Measurements from ENCODE around the gene GUSB.
"Not testable (repeated sequence)": the region's sequence is repeated elsewhere in the genome, so short reads cannot be mapped to it uniquely, and the experiment has no call there.

The GUSB gene

GRCh38 chr7:65962033-65962432, 20.0 kb downstream of the GUSB start:
- Histone ChIP-seq H3K27me3 (ENCODE audit: control insufficient read depth in 5 of 5, insufficient read depth in 4 of 5, low read length in 5 of 5) (no peaks in the 10 kb centered on the region), H3K4me3 (ENCODE audit: low read depth in 1 of 5, low read length in 5 of 5) (no peak overlapping the region), H3K36me3 (ENCODE audit: control insufficient read depth in 5 of 5, insufficient read depth in 5 of 5, low read length in 5 of 5) (peaks cover 20 to 92% (median 62%) of the 10 kb centered on the region in 5 donors), H3K4me1 (ENCODE audit: control insufficient read depth in 5 of 5, insufficient read depth in 5 of 5, low read length in 5 of 5) (peaks cover 0 to 3% (median 0%) of the 10 kb centered on the region in 5 donors), H3K9me3 (ENCODE audit: control insufficient read depth in 5 of 5, low read length in 5 of 5) (no peaks in the 10 kb centered on the region), H3K27ac (ENCODE audit: low read depth, low read length) (no peak overlapping the region), H3K9ac (ENCODE audit: low read length in 5 of 5) (no peak overlapping the region)

- Histone ChIP-seq H3K4me1 (ENCODE audit: control insufficient read depth in 5 of 5, insufficient read depth in 5 of 5, low read length in 5 of 5) (peaks cover 0 to 10% (median 0%) of the 10 kb centered on the region in 5 donors), H3K36me3 (ENCODE audit: control insufficient read depth in 5 of 5, insufficient read depth in 5 of 5, low read length in 5 of 5) (peaks cover 32 to 90% (median 66%) of the 10 kb centered on the region in 5 donors), H3K27ac (ENCODE audit: low read depth, low read length) (no peak overlapping the region), H3K9ac (ENCODE audit: low read length in 5 of 5) (no peak overlapping the region), H3K9me3 (ENCODE audit: control insufficient read depth in 5 of 5, low read length in 5 of 5) (no peaks in the 10 kb centered on the region), H3K27me3 (ENCODE audit: control insufficient read depth in 5 of 5, insufficient read depth in 4 of 5, low read length in 5 of 5) (no peaks in the 10 kb centered on the region), H3K4me3 (ENCODE audit: low read depth in 1 of 5, low read length in 5 of 5) (no peak overlapping the region)
These were observed 21.5 kb downstream of the GUSB start for GRCh38 chr7:65960351-65961074.

GRCh38 chr7:65955718-65956117, 26.3 kb downstream of the GUSB start:
- Histone ChIP-seq H3K9ac (ENCODE audit: low read length in 5 of 5) (no peak overlapping the region), H3K4me1 (ENCODE audit: control insufficient read depth in 5 of 5, insufficient read depth in 5 of 5, low read length in 5 of 5) (peaks cover 0 to 19% (median 0%) of the 10 kb centered on the region in 5 donors)

DNA sequence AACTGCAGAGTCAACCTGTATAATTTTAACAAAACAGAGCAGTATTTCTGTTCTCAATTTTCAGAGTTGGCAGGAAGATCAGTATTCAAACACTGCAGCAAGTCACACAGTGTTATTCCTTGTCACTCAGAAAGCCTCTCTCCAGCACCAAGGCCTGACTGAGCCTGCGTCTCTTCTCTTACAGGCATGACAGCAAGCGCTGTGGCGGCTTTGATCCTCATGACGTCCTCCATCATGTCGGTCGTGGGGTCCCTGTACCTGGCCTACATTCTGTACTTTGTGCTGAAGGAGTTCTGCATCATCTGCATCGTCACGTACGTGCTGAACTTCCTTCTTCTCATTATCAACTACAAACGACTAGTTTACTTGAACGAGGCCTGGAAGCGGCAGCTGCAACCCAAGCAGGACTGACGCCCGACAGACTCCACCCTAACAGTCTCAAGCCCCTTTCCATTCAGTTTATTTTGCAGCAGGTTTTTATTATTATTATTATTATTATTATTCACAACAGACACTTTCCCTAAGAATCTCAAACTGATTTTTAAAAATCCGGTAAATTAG, 28.0 kb downstream of the GUSB start:
- H3K27ac ChIP-seq (ENCODE audit: low read depth, low read length): no peak overlapping the region
- no peaks in the 10 kb centered on the region for H3K9me3 ChIP-seq (ENCODE audit: control insufficient read depth in 5 of 5, low read length in 5 of 5)
- H3K4me1 ChIP-seq (ENCODE audit: control insufficient read depth in 5 of 5, insufficient read depth in 5 of 5, low read length in 5 of 5): peaks cover 0 to 16% (median 0%) of the 10 kb centered on the region in 5 donors
- no peak overlapping the region for H3K9ac ChIP-seq (ENCODE audit: low read length in 5 of 5)
- H3K4me3 ChIP-seq (ENCODE audit: low read depth in 1 of 5, low read length in 5 of 5): no peak overlapping the region
- no peaks in the 10 kb centered on the region for H3K27me3 ChIP-seq (ENCODE audit: control insufficient read depth in 5 of 5, insufficient read depth in 4 of 5, low read length in 5 of 5)
- peaks cover 27 to 44% (median 43%) of the 10 kb centered on the region in 5 donors for H3K36me3 ChIP-seq (ENCODE audit: control insufficient read depth in 5 of 5, insufficient read depth in 5 of 5, low read length in 5 of 5)

More at GRCh38 chr7:65955718-65956117, 26.3 kb downstream of the GUSB start:
- Histone ChIP-seq H3K9me3 (ENCODE audit: control insufficient read depth in 5 of 5, low read length in 5 of 5) (no peaks in the 10 kb centered on the region), H3K27me3 (ENCODE audit: control insufficient read depth in 5 of 5, insufficient read depth in 4 of 5, low read length in 5 of 5) (no peaks in the 10 kb centered on the region), H3K4me3 (ENCODE audit: low read depth in 1 of 5, low read length in 5 of 5) (no peak overlapping the region), H3K36me3 (ENCODE audit: control insufficient read depth in 5 of 5, insufficient read depth in 5 of 5, low read length in 5 of 5) (peaks cover 38 to 61% (median 56%) of the 10 kb centered on the region in 5 donors), H3K27ac (ENCODE audit: low read depth, low read length) (peak overlapping the region; percentile 25)

DNA sequence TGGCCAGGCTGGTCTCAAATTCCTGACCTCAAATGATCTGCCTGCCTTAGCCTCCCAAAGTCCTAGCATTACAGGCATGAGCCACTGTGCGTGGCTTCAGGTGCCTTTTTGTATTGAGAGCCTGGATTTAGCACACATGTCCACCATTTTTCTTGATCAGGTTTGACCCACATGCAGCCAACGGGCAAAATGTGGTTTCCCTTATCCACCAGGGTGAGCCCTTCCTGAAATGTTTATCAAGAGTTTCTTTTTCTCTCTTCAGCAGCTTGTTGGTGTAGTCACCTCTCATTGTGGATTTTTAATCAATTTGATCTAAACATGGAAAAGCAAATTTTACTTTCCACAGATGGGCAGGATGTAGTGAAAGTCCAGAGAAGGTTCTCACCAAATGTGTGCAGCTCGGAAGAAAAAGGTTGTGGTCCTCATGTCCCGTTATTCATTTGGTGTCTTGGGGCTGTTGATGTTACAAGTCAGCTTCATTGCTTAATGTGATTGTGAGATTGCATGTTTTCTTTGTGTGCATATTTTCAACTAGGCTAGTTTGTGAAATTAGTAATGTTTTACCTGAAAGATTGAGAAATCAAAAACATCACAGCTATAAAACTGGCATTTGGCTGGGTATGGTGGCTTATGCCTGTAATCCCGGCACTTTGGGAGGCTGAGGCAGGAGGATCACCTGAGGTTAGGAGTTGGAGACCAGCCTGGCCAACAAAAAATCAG, 28.9 kb downstream of the GUSB start:
- Histone ChIP-seq H3K4me1 (ENCODE audit: control insufficient read depth in 5 of 5, insufficient read depth in 5 of 5, low read length in 5 of 5) (peaks cover 0 to 16% (median 0%) of the 10 kb centered on the region in 5 donors), H3K27ac (ENCODE audit: low read depth, low read length) (no peak overlapping the region), H3K9me3 (ENCODE audit: control insufficient read depth in 5 of 5, low read length in 5 of 5) (no peaks in the 10 kb centered on the region), H3K4me3 (ENCODE audit: low read depth in 1 of 5, low read length in 5 of 5) (no peak overlapping the region), H3K27me3 (ENCODE audit: control insufficient read depth in 5 of 5, insufficient read depth in 4 of 5, low read length in 5 of 5) (no peaks in the 10 kb centered on the region), H3K9ac (ENCODE audit: low read length in 5 of 5) (no peak overlapping the region), H3K36me3 (ENCODE audit: control insufficient read depth in 5 of 5, insufficient read depth in 5 of 5, low read length in 5 of 5) (peaks cover 24 to 35% (median 35%) of the 10 kb centered on the region in 5 donors)

DNA sequence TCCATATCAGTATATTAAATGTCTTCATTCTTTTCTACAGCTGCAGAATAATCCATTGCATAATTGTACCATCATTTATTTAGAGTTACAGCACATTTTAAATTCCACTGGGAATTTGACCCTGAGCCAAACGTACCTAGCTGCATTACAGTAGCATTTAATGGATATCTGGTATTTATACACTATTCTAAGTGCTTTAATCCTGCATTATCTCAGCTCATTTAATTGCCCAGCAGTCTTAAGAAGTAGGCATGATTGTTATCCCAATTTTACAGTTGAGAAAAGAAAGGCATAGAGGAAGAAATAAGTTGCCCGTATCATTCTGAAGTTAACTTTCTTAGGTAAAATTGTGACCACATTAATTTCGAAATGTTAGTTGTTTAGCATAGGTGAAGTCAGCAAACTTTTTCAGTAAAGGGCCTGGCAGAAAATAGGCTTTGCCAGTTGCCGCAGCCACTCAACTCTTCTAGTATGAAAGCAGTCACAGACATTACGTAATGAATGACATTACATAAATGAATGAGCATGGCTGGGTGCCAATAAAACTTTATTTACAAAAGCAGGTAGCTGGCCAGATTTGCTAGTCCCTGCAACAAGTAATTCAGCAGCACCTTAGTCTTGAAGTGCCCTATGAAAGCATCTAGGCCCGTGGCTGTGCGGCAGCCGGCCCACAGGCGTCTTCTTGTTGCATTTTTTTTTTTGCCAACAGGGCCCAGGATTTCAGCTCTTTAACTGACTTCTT, 30.0 kb downstream of the GUSB start:
- Histone ChIP-seq H3K4me3 (ENCODE audit: low read depth in 1 of 5, low read length in 5 of 5) (no peak overlapping the region), H3K4me1 (ENCODE audit: control insufficient read depth in 5 of 5, insufficient read depth in 5 of 5, low read length in 5 of 5) (peaks cover 0 to 19% (median 0%) of the 10 kb centered on the region in 5 donors), H3K36me3 (ENCODE audit: control insufficient read depth in 5 of 5, insufficient read depth in 5 of 5, low read length in 5 of 5) (peaks cover 24 to 35% (median 28%) of the 10 kb centered on the region in 5 donors), H3K9me3 (ENCODE audit: control insufficient read depth in 5 of 5, low read length in 5 of 5) (no peaks in the 10 kb centered on the region), H3K27me3 (ENCODE audit: control insufficient read depth in 5 of 5, insufficient read depth in 4 of 5, low read length in 5 of 5) (no peaks in the 10 kb centered on the region), H3K9ac (ENCODE audit: low read length in 5 of 5) (no peak overlapping the region), H3K27ac (ENCODE audit: low read depth, low read length) (no peak overlapping the region)

GRCh38 chr7:65946904-65947303, 35.1 kb downstream of the GUSB start:
- H3K27ac ChIP-seq (ENCODE audit: low read depth, low read length): peak overlapping the region; percentile 57
- no peak overlapping the region for H3K9ac ChIP-seq (ENCODE audit: low read length in 5 of 5)
- H3K4me1 ChIP-seq (ENCODE audit: control insufficient read depth in 5 of 5, insufficient read depth in 5 of 5, low read length in 5 of 5): peaks cover 0 to 8% (median 0%) of the 10 kb centered on the region in 5 donors
- no peaks in the 10 kb centered on the region for H3K27me3 ChIP-seq (ENCODE audit: control insufficient read depth in 5 of 5, insufficient read depth in 4 of 5, low read length in 5 of 5)
- no peaks in the 10 kb centered on the region for H3K9me3 ChIP-seq (ENCODE audit: control insufficient read depth in 5 of 5, low read length in 5 of 5)
- H3K36me3 ChIP-seq (ENCODE audit: control insufficient read depth in 5 of 5, insufficient read depth in 5 of 5, low read length in 5 of 5): peaks cover 0 to 3% (median 0%) of the 10 kb centered on the region in 5 donors
- no peak overlapping the region for H3K4me3 ChIP-seq (ENCODE audit: low read depth in 1 of 5, low read length in 5 of 5)

DNA sequence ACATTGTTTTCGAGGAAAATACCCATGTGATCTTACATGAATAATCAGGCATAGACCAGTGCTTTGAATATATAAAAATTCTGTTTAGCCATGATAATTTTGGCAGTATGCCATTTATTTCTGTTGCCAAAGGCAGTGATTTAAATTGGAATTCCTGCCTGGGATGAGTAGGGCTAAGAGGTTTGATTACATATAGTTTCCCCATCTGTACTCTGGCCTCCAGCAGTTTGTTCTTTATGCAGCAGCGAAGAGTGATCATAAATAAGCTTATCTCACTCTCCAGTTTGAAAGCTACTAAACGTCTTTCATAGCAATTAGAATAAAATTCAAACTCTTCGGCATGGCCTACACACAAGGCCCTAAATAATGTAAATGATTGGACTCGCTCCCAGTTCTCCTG, 36.2 kb downstream of the GUSB start:
- H3K4me3 ChIP-seq (ENCODE audit: low read depth in 1 of 5, low read length in 5 of 5); H3K27me3 ChIP-seq (ENCODE audit: control insufficient read depth in 5 of 5, insufficient read depth in 4 of 5, low read length in 5 of 5); H3K4me1 ChIP-seq (ENCODE audit: control insufficient read depth in 5 of 5, insufficient read depth in 5 of 5, low read length in 5 of 5); H3K9me3 ChIP-seq (ENCODE audit: control insufficient read depth in 5 of 5, low read length in 5 of 5); H3K27ac ChIP-seq (ENCODE audit: low read depth, low read length); H3K9ac ChIP-seq (ENCODE audit: low read length in 5 of 5); H3K36me3 ChIP-seq (ENCODE audit: control insufficient read depth in 5 of 5, insufficient read depth in 5 of 5, low read length in 5 of 5): not testable (repeated sequence)

DNA sequence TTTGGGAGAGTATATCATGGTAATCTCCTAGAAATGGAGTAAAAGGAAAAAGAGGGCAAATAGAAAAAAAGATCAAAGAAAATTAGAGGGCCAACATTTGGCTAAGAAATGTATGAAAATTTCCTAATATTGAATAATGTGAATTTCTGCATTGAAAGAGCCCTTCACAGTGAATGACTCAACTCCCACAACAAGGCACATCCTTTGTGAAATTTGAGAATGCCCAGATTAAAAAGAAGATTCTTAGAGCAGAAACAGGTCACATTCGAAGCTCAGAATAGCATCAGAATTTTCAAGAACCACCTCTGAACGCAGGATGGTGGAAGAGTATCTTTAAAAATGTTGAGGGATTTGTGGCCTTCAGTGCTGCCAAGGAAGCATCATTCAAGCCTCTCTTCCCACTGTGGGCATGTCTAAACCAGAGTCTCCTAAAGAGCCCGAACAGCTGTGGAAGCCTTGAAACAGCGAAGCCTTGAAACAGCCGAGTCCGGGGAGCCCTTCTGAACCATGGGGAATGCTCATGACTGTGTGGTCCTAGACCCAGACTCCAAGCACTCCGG, 43.6 kb downstream of the GUSB start:
- peaks cover 0 to 7% (median 5%) of the 10 kb centered on the region in 5 donors for H3K36me3 ChIP-seq (ENCODE audit: control insufficient read depth in 5 of 5, insufficient read depth in 5 of 5, low read length in 5 of 5)
- H3K4me1 ChIP-seq (ENCODE audit: control insufficient read depth in 5 of 5, insufficient read depth in 5 of 5, low read length in 5 of 5): peaks cover 0 to 8% (median 0%) of the 10 kb centered on the region in 5 donors
- no peak overlapping the region for H3K4me3 ChIP-seq (ENCODE audit: low read depth in 1 of 5, low read length in 5 of 5)
- no peak overlapping the region for H3K27ac ChIP-seq (ENCODE audit: low read depth, low read length)
- H3K9ac ChIP-seq (ENCODE audit: low read length in 5 of 5): no peak overlapping the region
- no peaks in the 10 kb centered on the region for H3K9me3 ChIP-seq (ENCODE audit: control insufficient read depth in 5 of 5, low read length in 5 of 5)
- no peaks in the 10 kb centered on the region for H3K27me3 ChIP-seq (ENCODE audit: control insufficient read depth in 5 of 5, insufficient read depth in 4 of 5, low read length in 5 of 5)
